Stimulated activated CD4-positive, alpha-beta T cell treated with anti-CD3 and anti-CD28 coated beads, Interleukin-1b, Interleukin-23, amount 100 ng/mL, for 1 hour (primary cell): ENCODE results near the gene PBX2.
"Not testable (repeated sequence)": the region's sequence is repeated elsewhere in the genome, so short reads cannot be mapped to it uniquely, and the experiment has no call there.

Experiments used
- DNase-seq, 2 donors: peaks; one replicate each; pipeline ENCODE4 v3.0.0-alpha.2; 2020; ENCODE audit warnings: low read depth in 2 of 2

The PBX2 gene

DNA sequence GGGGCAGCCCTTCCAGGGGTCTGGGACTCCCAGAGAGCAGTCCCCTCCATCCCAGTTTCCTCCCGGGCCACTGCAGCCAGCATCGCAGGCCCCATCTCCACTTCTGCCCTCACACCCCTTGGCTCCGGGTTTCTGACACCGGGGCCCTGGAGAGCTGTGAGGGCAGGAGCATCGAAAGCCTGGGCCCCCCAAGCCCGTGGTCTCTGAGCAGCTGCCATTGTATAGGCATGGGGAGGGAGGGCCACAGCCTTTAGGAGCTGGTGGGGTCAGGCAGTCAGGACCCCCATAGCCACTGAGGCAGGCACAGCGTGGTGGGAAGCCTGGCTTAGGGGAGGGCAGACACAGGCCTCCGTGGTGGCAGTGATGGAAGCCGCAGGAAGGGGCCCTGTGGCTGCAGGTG, 12.2 kb upstream of the PBX2 start:
- DNase-seq = no peak

- no peak for DNase-seq
These were observed 10.9 kb upstream of the PBX2 start for GRCh38 chr6:32200711-32201475.

- no peak for DNase-seq
These were observed 8.9 kb upstream of the PBX2 start for GRCh38 chr6:32198866-32199265.

DNA sequence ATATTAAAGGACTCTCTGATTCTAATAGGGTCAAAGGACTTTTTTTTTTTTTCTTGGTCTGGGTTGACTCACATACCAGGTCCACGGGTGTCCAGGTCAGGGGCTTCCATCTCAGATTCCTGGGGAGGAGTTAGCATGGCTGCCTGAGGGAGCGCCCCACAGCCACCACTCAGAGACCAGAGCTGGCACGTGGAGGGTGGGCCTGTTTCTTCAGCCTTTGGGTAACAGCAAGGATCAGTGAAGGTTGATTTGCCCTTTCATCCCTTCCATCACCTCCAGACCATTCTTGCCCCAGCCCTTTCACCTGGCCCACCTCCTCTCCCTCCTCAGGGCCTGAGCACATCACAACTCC, 8.3 kb upstream of the PBX2 start:
- DNase-seq = no peak

DNA sequence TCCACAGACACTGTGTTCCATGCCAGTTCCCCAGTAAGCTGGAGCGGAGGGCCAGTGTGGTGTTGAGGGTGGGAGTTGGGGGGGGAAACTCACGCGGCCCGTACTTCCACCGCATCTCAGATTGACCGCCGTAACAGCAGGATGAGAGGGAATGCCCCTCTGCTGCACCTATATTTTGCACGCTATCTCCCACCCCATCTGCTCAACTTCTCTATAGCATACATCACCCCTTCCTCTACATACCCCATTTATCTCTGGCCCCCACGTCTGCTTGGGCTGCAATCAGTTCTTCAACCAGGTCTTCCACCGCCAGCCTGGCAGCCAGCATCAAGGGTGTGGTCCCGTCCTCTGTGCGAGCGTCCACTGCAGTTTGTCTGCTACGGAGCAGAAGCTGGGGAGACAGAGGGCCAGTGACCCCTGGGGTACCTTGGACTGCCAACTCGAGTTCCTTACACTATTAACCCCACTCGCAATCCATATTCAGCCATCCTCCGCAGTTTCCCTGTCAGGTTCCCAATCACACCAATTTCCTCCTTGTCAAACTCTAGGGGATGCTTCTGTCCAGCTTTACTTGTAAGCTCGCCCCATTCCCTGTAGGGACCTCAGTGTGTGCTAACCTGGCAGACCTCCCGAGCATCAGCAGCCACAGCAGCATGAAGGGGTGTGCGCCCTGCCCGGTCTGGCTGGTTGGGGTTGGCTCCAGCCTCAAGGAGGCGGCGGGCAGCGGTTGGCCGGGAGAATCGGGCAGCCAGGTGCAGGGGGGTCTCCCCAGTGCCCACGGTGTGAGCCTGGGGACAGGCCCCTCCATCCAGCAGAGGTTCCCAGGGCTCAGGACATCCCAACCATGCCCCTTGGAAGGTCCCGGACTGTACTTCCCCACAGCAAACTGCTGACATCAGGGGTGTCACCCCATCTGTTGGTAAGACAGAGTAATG, 6.9 kb upstream of the PBX2 start:
- no peak for DNase-seq

GRCh38 chr6:32195902-32196681, 6.1 kb upstream of the PBX2 start:
- DNase-seq = no peak

GRCh38 chr6:32195652-32195901, 5.6 kb upstream of the PBX2 start:
- DNase-seq = peak; percentile 99 to 100

- no peak for DNase-seq
These were observed 5.0 kb upstream of the PBX2 start for GRCh38 chr6:32194825-32195651.

DNA sequence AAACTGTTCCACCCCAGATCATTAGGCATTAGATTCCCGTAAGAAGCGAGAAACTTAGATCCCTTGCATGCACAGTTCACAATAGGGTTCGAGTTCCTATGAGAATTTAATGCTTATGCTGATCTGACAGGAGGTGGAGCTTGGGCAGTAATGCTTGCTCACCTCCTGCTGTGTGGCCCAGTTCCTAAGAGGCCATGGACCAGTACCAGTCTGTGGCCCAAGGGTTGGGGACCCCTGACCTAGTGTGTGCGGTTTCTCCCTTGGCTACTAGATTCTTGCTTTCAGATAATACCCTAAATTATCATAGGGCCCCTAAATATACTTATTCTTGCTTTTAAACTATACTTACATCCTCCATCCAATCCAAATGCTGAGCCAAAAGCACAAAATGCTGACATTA, 4.4 kb upstream of the PBX2 start:
- no peak for DNase-seq

GRCh38 chr6:32193096-32193495, 3.1 kb upstream of the PBX2 start:
- DNase-seq = not testable (repeated sequence)

DNA sequence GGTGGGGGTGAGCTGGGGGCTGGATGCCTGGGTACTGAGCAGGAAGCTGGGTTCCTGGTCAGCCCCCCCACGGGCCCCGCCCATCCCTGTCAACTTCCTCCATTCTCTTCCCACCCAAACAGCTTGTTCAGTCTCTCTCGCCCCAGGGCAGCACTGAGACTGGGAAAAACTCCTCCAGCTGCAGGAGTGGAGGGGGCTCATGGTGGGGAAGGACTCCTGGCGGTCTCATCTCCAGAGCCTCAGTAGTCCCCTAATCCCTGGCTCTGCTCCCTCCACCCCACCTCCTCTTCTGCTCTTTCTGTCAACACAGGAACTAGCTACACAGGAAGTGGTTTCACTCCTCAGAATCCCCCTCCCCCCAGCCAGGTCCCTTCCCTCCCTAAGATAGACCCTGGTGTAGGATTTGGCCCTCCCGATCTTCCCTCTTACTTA, 2.6 kb upstream of the PBX2 start, which contains the start of gene GPSM3:
TSS of gene GPSM3 (minus strand) at position 36 of the 432 bp plus-strand sequence. CDS start 130 bp downstream, outside the sequence.
- no peak for DNase-seq

- no peak for DNase-seq
These were observed 1.9 kb upstream of the PBX2 start for GRCh38 chr6:32191696-32192607.

DNA sequence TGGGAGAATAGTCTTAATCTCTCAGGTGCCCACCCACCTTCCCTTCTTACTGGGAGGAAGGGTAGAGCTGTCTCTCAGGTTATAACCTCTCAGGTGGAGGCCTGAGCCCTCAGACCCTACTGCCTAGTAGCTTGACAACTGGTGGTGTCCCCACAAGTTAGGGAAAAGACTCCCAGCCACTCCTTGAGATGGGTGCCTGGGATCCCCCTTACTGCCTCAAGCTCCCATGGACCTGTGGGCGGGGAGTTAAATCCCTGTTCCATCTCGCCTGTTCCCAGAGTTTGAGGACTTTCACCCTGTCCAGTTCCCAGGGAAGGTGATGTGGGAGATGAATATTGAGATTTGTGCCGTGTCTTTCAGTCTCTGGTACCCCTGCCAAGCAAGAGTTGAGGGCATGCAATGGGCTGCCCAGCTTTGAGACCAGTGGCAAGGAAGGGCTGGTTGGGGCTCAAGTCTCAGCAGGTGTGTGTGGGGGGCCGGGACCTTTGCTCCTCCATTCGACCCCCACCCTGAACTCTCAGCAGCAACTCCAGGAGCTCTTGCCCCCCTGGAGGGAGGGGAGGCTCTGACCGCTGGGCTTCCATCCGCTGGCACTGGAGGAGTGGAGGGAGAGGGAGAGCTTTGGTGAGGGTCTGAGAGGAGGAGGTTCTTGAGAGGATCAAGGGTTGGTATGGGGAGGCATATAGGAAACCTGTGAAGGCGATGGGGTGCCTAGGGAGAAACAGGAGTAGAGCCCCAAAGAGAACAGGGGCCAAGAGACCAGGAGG, 1.1 kb upstream of the PBX2 start:
- DNase-seq = no peak

GRCh38 chr6:32189742-32190053, 304 bp downstream of the PBX2 start:
- no peak for DNase-seq

DNA sequence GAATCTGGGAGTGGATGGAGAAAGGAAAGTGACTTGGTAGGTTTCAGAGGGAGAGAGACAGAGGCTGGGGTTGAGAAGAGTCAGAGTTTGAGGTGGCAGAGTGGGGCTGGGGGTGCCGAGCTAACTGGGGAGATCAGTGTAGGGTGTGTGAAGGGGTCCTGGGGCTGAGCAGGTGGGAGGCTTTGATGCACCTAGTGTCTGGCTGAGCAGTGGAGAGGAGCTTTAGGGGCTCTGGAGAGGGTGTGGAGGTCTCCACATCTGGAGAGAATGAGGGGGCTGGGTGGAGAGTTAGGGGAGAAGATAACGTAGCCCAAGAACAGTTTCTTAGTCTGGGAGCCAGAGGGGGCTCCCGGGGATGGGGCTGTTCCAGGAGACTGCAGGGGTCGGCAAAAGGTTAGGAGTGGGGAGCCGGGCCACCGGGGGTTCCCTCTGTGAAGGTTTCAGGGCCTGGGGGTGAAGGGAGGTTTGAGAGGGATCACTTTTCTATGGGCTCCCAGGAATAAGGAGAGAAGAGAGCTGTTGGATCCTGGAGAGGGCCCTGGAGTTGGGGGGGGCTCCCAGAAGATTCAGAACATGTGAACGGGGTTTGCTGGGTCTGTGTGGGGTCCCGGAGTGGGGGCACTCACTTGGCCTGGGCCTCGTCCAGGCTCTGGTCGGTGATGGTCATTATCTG, 797 bp downstream of the PBX2 start:
- DNase-seq = no peak

- DNase-seq = no peak
These were observed 1.5 kb downstream of the PBX2 start for GRCh38 chr6:32188381-32189068.

DNA sequence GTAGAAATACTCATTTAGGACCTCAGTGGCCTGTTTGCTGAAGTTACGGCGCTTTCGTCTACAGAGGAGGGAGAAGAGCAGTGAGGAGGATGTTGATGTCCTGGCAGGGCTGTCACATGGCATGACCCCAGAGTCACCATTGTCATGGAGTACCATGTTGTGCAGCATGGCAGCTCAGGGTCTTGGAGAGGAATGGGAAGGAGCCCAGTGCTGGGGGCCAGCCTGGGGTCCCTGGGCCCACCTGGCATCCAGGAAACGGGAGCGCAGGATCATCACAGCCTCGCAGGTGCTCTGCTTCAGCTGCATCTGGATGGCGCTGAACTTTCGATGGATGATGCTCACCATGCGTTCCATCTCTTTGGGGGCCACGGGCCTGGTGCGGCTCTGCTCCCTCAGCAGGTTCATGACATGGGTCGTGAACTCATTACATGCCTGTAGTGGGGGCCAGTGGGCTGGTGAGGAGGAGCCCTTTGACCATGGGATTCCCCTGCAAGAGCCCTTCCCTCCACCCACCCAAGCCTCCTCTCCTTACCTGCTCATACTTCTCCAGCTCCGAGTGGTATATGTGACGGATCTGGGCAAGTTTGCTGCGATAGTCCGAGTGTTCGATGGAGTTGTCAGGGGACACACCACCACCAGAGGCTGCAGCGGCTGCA, 2.1 kb downstream of the PBX2 start:
- DNase-seq = not testable (repeated sequence)
